GM19328 (cell line): ENCODE data around the gene MED13.
"Not testable (repeated sequence)": the region's sequence is repeated elsewhere in the genome, so short reads cannot be mapped to it uniquely, and the experiment has no call there.

Experiments
- ATAC-seq: cut with Tn5 transposase; IDR thresholded peaks from one replicate; pipeline ENCODE4 v1.9.1; 2021; ENCODE audit warnings: mild to moderate bottlenecking, moderate library complexity; ENCODE audit not compliant: unreplicated experiment

The MED13 gene

GRCh38 chr17:62089334-62089733 lies 24.3 kb upstream of the MED13 start:
- no peak for ATAC-seq

GRCh38 chr17:62086737-62087136 lies 21.7 kb upstream of the MED13 start:
- ATAC-seq: no peak

GRCh38 chr17:62085511-62086408 lies 20.7 kb upstream of the MED13 start:
- ATAC-seq: no peak

DNA sequence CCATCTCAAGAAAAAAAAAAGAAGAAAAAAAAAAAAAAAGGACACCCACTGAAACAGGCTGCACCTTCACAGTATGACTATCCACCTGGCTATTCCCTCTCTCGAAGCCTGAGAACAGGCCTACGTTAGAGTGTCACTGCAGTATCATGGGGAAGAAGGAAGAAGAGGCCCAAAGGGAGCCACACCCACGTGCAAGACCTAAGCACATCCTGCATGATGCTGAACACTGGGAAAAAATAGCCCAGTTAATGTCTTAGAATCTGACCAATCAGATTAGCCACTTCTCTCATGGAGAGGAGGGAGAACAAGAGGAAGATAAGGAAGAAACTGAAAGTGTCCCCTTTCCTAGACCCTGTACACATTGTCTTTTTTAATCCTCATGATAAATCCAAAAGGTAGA lies 19.5 kb upstream of the MED13 start:
- no peak for ATAC-seq

GRCh38 chr17:62083651-62084050 lies 18.6 kb upstream of the MED13 start:
- no peak for ATAC-seq

DNA sequence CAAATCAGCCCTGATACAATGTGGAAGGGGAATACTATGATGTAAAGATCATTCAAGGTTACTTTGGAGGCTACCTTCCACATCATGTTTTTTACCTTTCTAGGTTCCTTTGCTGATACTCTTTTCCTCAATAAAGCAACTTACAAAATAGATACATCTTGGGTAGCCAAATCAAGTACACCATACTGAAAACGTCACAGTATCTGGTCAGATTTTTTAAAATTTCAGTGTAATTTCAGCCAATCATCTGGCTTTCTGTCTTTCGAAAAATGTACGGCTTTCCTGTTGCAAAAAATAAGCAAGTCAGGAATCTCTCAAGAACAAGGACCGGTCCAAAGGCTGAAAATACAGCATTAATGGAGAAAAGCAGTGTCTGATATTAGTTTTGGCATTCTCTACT lies 15.6 kb upstream of the MED13 start:
- ATAC-seq: no peak

DNA sequence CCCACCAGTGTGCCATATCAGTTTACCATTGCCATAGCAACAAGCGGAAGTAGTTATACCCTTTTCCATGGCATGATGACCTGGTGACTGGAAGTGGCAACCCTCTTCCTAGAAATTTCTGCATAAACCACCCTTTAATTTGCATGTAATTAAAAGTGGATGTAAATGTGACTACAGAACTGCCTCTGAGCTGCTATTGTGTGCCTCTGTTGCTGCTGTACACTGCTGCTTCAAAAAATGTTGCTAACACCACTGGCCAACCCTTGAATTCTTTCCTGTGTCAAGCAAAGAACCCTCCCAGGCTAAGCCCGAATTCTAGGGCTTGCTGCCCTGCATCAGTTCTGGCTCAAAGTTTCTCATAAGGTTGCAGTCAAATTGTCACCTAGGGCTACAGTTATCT lies 12.9 kb upstream of the MED13 start:
- ATAC-seq: no peak

DNA sequence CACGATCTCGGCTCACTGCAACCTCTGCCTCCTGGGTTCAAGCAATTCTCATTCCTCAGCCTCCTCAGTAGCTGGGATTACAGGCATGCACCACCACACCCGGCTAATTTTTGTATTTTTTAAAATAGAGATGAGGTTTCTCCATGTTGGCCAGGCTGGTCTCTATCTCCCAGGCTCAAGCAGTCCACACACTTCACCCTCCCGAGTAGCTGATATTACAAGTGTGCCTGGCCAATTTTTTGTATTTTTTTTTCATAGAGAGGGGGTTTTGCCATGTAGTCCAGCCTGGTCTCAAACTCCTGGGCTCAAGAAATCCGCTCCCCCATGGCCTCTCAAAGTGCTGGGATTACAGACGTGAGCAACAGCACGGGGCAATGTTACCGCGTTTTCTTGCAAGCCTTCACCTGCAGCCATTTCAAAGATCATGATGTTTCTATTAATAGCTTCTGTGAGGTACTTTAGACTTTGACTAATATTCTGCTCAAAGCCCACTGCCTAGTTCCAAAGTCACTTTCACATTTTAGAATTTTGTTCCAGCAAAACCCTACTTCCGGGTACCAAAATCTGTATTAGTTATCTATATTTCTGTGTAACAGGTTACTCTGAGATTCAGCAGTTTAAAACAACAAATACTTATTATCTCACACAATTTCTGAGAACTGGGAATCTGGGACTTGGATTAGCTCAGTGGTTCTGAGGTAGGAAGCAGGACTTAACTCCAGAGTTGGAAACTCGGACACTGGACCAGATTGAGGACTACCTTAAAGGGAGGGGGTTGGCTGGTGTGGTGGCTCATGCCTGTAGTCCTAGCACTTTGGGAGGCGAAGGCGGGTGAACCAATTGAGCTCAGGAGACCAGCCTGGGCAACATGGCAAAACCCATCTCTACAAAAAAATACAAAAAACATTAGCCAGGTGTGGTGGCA lies 12.0 kb upstream of the MED13 start:
- no peak for ATAC-seq

GRCh38 chr17:62075308-62075815 lies 10.3 kb upstream of the MED13 start:
- ATAC-seq: no peak

- no peak for ATAC-seq
These were observed 8.9 kb upstream of the MED13 start for GRCh38 chr17:62073993-62074392.

GRCh38 chr17:62072855-62073254 lies 7.8 kb upstream of the MED13 start:
- not testable (repeated sequence) for ATAC-seq

- ATAC-seq: no peak
These were observed 5.8 kb upstream of the MED13 start for GRCh38 chr17:62070900-62071299.

DNA sequence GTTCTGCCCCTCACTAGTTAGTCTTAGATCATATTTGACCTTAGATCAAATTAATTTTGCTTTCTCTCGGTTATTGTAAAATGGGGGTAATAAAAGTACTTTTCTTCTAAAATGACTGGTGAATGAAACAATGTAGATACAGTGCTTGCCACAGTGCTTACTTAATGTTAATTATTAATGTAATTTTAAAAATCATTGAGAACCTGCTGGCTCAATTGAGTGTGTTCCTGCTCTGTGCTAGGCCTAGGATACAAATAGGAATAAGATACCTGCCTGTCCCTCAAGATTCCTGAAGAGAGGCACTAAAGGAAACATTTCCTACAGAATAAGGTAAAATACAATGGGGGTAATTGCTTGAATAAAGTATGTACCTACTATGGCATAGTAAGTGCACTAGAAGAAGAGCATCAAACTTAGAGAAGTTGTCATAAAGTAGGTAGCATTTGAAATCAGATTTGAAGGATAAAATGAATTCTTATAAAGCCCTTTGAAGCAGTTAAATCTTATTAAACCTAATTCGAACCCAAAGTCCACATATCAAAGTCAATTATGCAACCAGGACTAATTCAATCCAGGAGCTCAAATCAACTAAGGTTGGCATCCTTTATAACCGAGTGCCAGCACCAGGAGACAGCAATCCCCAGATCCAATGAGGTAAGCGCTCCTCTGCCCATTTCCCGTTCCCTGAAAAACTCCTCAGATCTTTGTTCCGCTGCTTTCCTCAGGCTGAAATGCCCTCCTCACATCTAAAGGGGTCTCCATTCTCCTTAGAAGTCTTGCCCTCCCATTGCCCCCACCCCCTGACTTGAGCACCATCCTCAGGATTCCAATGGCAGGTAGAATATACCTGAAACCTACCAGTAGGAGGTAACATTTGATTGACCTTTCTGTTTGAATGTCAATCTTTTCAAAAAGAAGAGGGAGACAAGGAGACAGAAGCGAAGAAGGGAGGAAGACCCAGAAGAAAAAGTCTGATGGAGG lies 2.4 kb upstream of the MED13 start:
- ATAC-seq: no peak

DNA sequence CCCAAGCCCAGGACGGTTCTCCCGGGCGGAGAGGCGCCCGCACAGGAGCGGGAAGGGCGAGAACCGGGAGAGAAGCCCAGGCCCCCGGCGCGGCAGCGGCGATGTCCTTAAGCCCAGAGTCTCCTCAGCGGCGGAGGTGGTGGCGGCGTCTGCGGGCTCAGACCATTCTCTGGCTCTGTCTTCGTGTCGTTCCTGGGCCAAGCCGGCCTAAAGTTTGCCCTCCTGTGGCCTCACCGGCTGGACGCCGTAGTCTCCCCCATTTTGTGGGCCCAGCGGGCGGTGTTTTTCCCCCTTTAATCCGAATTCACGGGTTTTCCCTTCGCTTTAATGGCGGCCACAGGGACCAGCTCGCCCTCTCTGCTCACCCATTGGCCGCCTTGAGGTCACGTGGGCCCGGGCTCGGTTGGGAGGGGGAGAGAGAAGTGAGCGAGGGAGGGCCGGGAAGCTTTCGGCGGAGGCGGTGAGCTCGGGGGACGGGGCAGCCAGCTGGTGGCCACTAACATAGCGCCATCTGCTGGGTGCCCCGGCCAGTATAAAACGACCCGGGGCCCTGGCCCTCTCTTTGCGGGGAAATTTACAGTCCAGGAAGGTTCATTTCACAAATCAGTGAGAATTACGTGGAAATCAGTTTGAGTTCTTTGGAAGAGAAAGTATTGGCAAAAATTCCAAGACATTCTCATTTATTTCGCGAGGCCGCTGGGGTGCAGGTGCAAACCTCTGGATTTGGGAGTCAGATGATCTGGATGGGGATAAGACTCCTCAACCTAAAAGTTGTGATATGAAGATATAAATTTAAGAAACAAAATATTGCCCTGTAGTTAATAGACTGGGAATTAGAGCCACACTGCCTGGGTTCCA lies 762 bp upstream of the MED13 start:
- ATAC-seq: peak; percentile 92

GRCh38 chr17:62064029-62064790 lies 868 bp downstream of the MED13 start:
- ATAC-seq: no peak

DNA sequence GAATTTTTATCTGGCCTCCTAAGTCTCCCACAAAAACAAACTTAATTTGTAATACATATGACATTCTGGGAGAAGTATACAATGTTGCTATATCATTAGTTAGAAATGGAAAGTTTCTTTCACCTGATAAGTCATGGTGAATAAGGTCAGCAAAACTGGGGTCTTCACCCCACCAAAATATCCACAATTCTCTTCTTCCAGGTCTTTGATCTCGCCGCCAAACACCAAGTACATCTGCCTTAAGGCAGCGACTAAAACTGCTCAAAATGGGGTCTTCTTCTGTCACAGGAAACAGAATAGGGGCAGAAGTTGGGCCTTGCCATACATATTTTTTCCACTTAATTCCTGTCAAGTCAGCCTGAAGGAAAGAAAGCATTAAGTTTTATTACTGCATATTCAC lies 2.1 kb downstream of the MED13 start:
- ATAC-seq: no peak

GRCh38 chr17:62062302-62062701 lies 2.8 kb downstream of the MED13 start:
- ATAC-seq: no peak

- no peak for ATAC-seq
These were observed 5.7 kb downstream of the MED13 start for GRCh38 chr17:62059414-62059813.

GRCh38 chr17:62058611-62059010 lies 6.5 kb downstream of the MED13 start:
- ATAC-seq: no peak
